HEK293T (cell line): Measurements from ENCODE around the gene SLC26A8.

Experiments
- ARNT ChIP-seq: fragments of 450-650 bp; IDR thresholded peaks from 2 replicates; pipeline ENCODE4 v1.6.1; 2017; ENCODE audit warnings: mild to moderate bottlenecking
- BHLHE40 ChIP-seq: fragments of 450-650 bp; IDR thresholded peaks from 2 replicates; pipeline ENCODE4 v1.6.1; 2016; ENCODE audit warnings: mild to moderate bottlenecking, moderate library complexity, borderline replicate concordance
- FOXK2 ChIP-seq: fragments of 450-650 bp; IDR thresholded peaks from 2 replicates; pipeline ENCODE4 v1.6.1; 2016; ENCODE audit warnings: mild to moderate bottlenecking
- FOXM1 ChIP-seq: fragments of 450-650 bp; IDR thresholded peaks from 2 replicates; pipeline ENCODE4 v1.6.1; 2017; ENCODE audit warnings: mild to moderate bottlenecking, borderline replicate concordance
- NFRKB ChIP-seq: fragments of 450-650 bp; IDR thresholded peaks from 2 replicates; pipeline ENCODE4 v1.6.1; 2016; ENCODE audit warnings: mild to moderate bottlenecking, moderate library complexity
- PKNOX1 ChIP-seq: fragments of 450-650 bp; IDR thresholded peaks from 2 replicates; pipeline ENCODE4 v1.6.1; 2016
- SP1 ChIP-seq: fragments of 450-650 bp; IDR thresholded peaks from 2 replicates; pipeline ENCODE4 v1.6.1; 2017
- TARDBP ChIP-seq: fragments of 450-650 bp; IDR thresholded peaks from 2 replicates; pipeline ENCODE4 v1.6.1; 2016

GRCh38 chr6:36035225-36035624 lies 10.8 kb upstream of the SLC26A8 start:
- TF ChIP-seq FOXM1, result no peak
- no peak for TF ChIP-seq BHLHE40
- no peak for TF ChIP-seq TARDBP
- TF ChIP-seq SP1, result no peak
- no peak for TF ChIP-seq NFRKB
- TF ChIP-seq ARNT, result no peak
- TF ChIP-seq PKNOX1, result no peak
- TF ChIP-seq FOXK2, result no peak
